Endodermal cell (in vitro differentiated cells): Measurements from ENCODE around the gene CCDC24. TPM values are rescaled to one million over a fixed set of nuclear protein-coding genes. Genes with fewer than 3 reads are reported as not detected.
A peak's percentile ranks its signal among the peaks of the same experiment; 100 is the strongest.

Source experiments
- DNase-seq: peaks from one replicate; pipeline ENCODE4 v3.0.0-alpha.2; 2017
- H3K27ac ChIP-seq: 2 replicates; pipeline ENCODE4 v1.5.1; 2013; ENCODE audit warnings: mild to moderate bottlenecking, low read depth, low read length, moderate library complexity
- H3K27me3 ChIP-seq: 2 replicates; pipeline ENCODE4 v1.6.1; 2013; ENCODE audit warnings: mild to moderate bottlenecking, low read length, moderate library complexity; ENCODE audit not compliant: insufficient read depth, control insufficient read depth, poor library complexity, severe bottlenecking
- H3K36me3 ChIP-seq: 2 replicates; pipeline ENCODE4 v1.7.0; 2013; ENCODE audit warnings: mild to moderate bottlenecking, low read length, moderate library complexity; ENCODE audit not compliant: control insufficient read depth, insufficient read depth
- H3K4me1 ChIP-seq: one replicate; pipeline ENCODE4 v1.7.0; 2013; ENCODE audit warnings: low read length; ENCODE audit not compliant: control insufficient read depth, insufficient read depth
- H3K4me3 ChIP-seq: 2 replicates; pipeline ENCODE4 v1.5.1; 2013; ENCODE audit warnings: mild to moderate bottlenecking, low read length, moderate library complexity
- H3K9ac ChIP-seq: 2 replicates; pipeline ENCODE4 v1.6.1; 2013; ENCODE audit warnings: mild to moderate bottlenecking, low read length, moderate library complexity; ENCODE audit not compliant: poor library complexity, severe bottlenecking; ENCODE audit errors: extremely low read depth
- H3K9me3 ChIP-seq: 2 replicates; pipeline ENCODE4 v1.6.1; 2013; ENCODE audit warnings: mild to moderate bottlenecking, low read length, moderate library complexity; ENCODE audit not compliant: control insufficient read depth
- H3K27ac Mint-ChIP-seq: 2 replicates; pipeline ENCODE4 v1.8.0; 2020; ENCODE audit warnings: mixed read lengths
- H3K27me3 Mint-ChIP-seq: 2 replicates; pipeline ENCODE4 v1.8.0; 2021; ENCODE audit warnings: mild to moderate bottlenecking, mixed read lengths; ENCODE audit not compliant: insufficient read depth
- H3K36me3 Mint-ChIP-seq: 2 replicates; pipeline ENCODE4 v1.8.0; 2020; ENCODE audit warnings: low read depth, mixed read lengths
- H3K4me1 Mint-ChIP-seq: 2 replicates; pipeline ENCODE4 v1.8.0; 2020; ENCODE audit warnings: mixed read lengths
- H3K4me3 Mint-ChIP-seq: 2 replicates; pipeline ENCODE4 v1.8.0; 2020; ENCODE audit warnings: mild to moderate bottlenecking, moderate library complexity, mixed read lengths
- H3K9me3 Mint-ChIP-seq: 2 replicates; pipeline ENCODE4 v1.8.0; 2020; ENCODE audit warnings: mild to moderate bottlenecking, mixed read lengths
- CTCF ChIP-seq: fragments of 200-600 bp; sonication (generic); conservative IDR thresholded peaks from 2 replicates; pipeline ENCODE4 v1.5.0; 2021; ENCODE audit warnings: antibody characterized with exemption, mild to moderate bottlenecking
- WGBS, 2 experiments: methylation state at CpG; one replicate each; pipeline versions ENCODE4 v1.1.5 to v1.1.7; 2013; ENCODE audit warnings: missing lambda C conversion rate in 2 of 2, mixed read lengths in 1 of 2; ENCODE audit not compliant: insufficient coverage in 1 of 2, insufficient read length in 1 of 2; 5-methylcytosine and 5-hydroxymethylcytosine counted together
- total RNA-seq, 2 donors: library from RNA; stranded (reverse); fragmentation: NEBNext Ultra II Directional in 1 of 2; extraction: Animal tissue kit (Norgen Biotek cat#: 25700) in 1 of 2; gene quantifications; 2 replicates in 1 of 2; 3 replicates in 1 of 2; pipeline ENCODE4 v1.2.1, GENCODE V29; 2021

CCDC24 gene
- total RNA-seq, 2 donors from 2014 or later: 26.6 to 31.1 TPM

DNA sequence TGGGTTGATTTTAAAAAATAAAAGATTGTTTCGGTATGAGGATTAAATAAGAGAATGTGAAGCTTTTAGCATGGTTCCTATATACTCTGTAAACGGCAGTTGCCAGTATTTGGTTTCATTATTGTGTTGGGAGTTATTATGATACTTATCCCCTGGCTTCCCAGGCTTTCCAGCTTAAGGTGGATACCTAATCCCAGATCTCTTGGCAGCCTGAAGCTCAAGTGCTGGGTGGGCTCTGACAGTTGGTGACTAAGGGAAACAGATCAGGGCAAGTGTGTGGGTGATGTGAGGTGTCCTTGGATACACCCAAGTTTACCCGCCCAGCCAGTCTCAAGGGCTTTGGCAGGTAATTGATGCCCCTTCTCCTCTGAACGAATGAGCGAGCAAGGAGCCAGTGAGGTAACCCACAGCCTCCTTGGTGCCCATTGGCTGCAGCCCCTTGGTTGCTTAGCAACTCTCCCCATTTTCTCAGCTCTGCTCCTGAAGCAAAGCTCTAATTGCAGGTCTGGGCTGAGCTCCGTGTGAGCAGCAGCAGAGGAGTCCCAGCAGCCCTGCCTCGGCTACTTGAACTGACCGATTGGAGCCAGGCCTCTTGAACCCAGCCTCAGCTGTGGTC lies 38.6 kb upstream of the CCDC24 start:
- Mint-ChIP-seq H3K9me3 (no peaks in the 10 kb centered on the region), H3K4me3 (no peak overlapping the region), H3K27me3 (no peaks in the 10 kb centered on the region), H3K4me1 (peaks cover 14% of the 10 kb centered on the region), H3K36me3 (peaks cover 8% of the 10 kb centered on the region), H3K27ac (no peak overlapping the region)
- Histone ChIP-seq H3K9ac (no peak overlapping the region), H3K4me1 (peaks cover 5% of the 10 kb centered on the region), H3K36me3 (peaks cover 25% of the 10 kb centered on the region), H3K27ac (no peak overlapping the region), H3K4me3 (no peak overlapping the region), H3K9me3 (no peaks in the 10 kb centered on the region), H3K27me3 (no peaks in the 10 kb centered on the region)
- peak; percentile 90 for DNase-seq
- WGBS, 2 experiments: 70 to 86% methylated on average over 8 of the region's 8 CpGs
- TF ChIP-seq CTCF: no peak

DNA sequence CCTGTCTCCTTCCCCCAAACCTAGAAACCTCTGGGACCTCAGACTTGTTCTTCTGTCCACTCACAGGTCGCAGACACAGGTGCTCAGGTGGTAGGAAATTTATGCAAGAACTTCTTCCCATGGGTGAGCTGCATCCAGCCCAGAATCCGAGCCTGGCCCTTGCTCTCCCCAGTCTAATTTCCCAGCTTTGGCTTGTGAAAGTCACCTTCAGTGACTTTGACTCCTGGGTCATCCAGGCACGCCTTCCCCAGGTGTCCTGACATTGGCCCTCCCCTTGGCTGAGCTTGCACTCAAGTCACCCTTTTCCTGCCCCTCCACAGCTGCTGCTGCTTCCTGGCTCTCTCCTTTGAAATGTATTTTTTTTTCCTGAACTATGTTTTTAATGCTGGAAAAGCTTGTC lies 38.0 kb upstream of the CCDC24 start:
- Histone ChIP-seq H3K9ac (no peak overlapping the region), H3K36me3 (peaks cover 28% of the 10 kb centered on the region), H3K27ac (no peak overlapping the region), H3K4me1 (no peaks in the 10 kb centered on the region), H3K27me3 (no peaks in the 10 kb centered on the region), H3K4me3 (no peak overlapping the region), H3K9me3 (no peaks in the 10 kb centered on the region)
- no peaks in the 10 kb centered on the region for H3K9me3 Mint-ChIP-seq
- 90 to 97% methylated on average over 3 of the region's 3 CpGs for WGBS, 2 experiments
- no peaks in the 10 kb centered on the region for H3K27me3 Mint-ChIP-seq
- H3K27ac Mint-ChIP-seq: no peak overlapping the region
- DNase-seq: no peak
- H3K36me3 Mint-ChIP-seq: peaks cover 10% of the 10 kb centered on the region
- H3K4me3 Mint-ChIP-seq: no peak overlapping the region
- no peak for TF ChIP-seq CTCF
- peaks cover 10% of the 10 kb centered on the region for H3K4me1 Mint-ChIP-seq

- WGBS, 2 experiments: 89 to 100% methylated on average over 2 to 5 of the region's 5 CpGs
- no peak overlapping the region for H3K9ac ChIP-seq
- no peak for TF ChIP-seq CTCF
- Mint-ChIP-seq H3K27me3 (no peaks in the 10 kb centered on the region), H3K4me1 (peaks cover 10% of the 10 kb centered on the region), H3K4me3 (no peak overlapping the region), H3K27ac (no peak overlapping the region), H3K9me3 (no peaks in the 10 kb centered on the region), H3K36me3 (peaks cover 10% of the 10 kb centered on the region)
- H3K9me3 ChIP-seq: no peaks in the 10 kb centered on the region
- no peaks in the 10 kb centered on the region for H3K27me3 ChIP-seq
- DNase-seq: no peak
- no peaks in the 10 kb centered on the region for H3K4me1 ChIP-seq
- peaks cover 35% of the 10 kb centered on the region for H3K36me3 ChIP-seq
- H3K4me3 ChIP-seq: no peak overlapping the region
- no peak overlapping the region for H3K27ac ChIP-seq
Observed at GRCh38 chr1:43954036-43954435, 37.4 kb upstream of the CCDC24 start.
